HG02759 (cell line): Measurements from ENCODE around the gene CSNK1G1.

Experiments used
- ATAC-seq: cut with Tn5 transposase; IDR thresholded peaks from one replicate; pipeline ENCODE4 v1.9.1; 2021; ENCODE audit warnings: mild to moderate bottlenecking, moderate library complexity; ENCODE audit not compliant: unreplicated experiment

Gene CSNK1G1

DNA sequence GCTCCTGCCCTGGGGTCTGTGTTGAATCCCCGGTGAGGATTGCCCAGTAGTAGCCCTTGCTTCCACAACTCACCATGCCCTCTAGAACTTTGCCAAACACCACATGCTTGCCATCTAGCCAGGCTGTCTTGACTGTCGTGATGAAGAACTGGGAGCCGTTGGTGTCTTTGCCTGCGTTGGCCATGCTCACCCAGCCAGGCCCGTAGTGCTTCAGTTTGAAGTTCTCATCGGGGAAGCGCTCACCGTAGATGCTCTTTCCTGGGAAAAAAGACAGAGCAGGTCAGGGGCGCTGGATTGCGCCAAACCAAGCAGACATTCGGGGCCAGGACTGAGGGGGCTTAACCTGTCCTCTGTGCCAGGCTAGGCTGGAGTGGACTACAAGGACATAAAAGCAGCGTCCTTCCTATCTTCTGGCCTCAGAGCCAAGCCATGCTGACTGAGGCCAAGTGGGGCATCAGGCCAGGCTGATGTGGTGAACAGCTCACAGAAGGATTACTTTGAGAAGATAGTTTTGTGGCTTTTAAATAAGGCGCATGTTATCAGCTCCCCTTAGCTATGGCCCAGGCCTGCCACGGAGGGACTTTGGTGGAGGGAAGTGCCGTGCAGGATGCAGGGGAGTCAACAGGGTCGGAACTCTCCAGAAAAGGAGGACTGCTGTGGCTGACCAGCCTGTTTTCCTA lies 199.2 kb downstream of the CSNK1G1 start:
- no peak for ATAC-seq

DNA sequence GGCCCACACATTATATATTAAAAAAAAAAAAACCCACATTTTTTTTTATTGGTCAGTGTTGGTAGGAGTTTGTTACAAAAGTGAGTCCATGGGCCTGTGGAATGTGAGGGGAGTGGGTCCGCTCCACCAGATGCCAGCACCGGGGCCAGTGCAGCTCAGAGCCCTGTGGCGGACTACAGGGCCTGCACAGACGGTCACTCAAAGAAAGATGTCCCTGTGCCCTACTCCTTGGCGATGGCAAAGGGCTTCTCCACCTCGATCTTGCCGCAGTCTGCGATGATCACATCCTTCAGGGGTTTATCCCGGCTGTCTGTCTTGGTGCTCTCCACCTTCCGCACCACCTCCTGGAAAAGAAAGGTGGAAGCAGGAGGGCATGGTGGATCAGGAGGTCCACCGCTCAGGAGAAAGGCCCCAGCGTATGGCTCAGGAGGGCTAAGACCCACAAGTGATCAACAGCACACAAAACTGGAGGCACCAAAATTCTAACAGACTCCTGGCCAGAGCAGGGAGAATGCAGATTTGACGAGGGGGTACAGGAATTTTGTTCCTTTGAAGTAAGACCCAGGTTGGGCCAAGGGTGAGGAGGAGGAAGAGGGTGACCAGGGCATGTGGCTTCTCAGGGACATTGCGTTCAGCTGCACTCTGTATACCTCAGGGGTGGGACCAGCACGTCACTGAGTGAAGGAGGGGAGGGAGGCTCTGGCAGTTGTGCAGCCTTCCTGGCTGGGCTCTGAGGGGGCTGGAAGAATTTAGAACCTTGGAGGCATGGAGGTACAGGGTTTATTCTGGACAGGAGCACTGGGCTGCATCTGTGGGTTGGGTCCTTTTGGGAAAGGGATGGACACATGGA lies 199.9 kb downstream of the CSNK1G1 start:
- ATAC-seq: no peak

DNA sequence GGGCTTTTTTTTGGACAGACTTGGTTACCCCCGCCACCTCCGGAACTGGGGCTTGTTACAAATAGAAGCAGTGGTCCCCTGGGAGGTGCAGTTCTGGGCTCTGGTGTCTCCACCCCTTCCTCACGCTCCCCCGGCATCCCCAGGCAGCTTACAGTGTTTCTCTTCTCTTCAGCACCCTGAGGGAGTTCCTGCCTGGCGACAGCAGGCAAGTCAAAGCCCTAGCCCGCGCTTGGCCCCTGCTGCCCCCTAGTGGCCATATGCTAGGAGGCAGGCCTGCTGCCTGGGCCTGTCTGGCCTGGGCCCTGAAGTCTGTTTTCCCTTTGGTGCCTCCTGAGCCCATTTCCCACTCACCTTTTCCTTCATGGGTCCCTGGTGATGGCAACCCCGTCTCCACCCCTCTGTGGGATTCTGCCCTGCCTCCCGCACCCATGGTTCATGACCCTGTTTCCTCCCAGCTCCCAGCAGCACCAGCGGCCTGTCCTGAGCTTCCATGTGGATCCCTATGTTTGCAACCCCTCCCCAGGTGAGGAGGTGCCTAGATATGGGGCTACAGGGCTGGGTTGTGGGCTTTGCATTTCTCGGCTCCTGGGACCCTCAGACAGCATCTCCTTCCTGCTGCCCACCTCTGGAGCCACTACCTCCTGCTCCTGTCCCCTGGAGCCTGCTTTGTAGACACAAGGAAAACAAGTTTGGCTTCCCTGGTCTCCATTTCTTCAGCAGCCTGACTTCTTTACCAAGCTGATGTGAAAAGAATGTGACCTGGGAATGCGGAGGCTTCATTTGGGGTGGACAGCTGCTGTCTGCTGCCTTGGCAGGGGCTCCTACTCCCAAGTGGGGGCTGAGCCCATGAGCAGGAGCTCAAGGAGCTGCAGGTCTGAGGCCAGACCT lies 202.2 kb downstream of the CSNK1G1 start:
- peak; percentile 64 for ATAC-seq

DNA sequence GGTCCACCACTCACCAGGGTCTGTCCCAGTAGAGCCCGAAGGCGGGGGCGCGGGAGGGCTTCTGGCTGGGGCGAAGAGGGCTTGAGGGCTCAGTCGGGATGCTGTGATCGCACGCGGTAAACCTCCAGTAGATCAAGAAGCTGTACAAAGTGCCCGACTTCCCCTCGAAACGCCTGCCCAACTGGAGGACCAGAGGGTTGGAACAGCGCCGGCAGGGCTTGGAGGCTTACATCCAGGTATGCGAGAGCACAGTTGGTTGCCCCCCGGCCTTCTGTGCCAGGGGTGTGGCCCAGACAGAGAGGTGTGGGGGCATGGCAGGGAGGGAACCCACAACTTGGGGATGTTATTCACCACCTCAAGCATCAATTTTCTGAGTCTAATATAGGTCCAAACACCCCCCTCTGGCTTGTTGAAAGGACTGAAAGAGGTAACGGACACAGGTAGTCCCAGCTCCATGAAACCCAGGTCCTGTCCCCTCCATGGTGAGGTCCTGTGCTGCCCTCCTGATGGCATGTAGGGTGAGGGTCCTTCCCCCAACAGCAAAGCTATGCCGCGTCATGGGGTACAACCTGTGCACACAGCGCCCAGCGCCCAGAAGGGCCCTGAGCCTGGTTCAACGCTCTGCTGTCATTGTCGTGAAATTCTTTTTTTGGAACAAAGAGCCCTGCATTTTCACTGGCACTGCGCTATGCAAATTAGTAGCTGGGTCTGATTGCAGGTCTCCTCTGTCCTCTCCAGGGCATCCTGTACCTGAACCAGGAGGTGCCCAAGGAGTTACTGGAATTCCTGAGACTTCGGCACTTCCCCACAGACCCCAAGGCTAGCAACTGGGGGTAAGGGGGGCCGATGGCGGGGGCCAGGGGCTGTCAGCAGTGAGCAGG lies 203.2 kb downstream of the CSNK1G1 start:
- peak; percentile 8 for ATAC-seq

DNA sequence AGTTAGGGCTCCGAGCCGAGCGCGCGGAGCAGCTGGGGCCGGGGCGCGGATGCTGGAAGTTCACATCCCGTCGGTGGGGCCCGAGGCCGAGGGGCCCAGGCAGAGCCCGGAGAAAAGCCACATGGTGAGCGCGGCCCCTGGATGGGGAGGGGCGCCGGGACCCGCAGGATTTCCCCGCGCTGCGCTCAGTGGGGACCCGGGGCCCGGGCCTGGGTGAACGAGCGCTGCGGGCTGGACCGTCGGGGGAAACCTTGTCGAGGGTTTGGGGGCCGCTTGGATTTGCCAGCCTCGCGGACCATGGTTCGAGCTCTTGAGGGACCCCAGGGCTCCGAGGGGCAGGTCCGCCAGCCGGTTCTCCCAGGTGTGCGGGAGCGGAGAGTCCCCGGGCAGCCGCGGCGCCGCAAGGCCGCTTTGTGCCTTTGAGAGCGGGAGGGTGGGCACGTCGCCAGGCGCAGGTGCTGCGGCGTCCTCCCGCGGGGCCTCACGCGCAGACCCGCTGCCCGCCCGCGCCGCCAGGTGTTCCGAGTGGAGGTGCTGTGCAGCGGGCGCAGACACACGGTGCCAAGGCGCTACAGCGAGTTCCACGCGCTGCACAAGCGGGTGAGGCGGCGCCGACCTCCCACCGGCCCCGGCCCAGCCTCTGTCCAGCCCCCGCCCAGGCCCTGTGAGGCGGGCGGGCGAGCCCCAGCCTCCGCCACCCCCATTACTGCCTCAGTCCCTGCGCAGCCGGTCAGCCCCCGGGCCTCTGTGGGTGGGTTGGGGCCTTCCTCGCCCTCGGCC lies 204.1 kb downstream of the CSNK1G1 start, which contains the start of gene SNX22:
Gene SNX22 (plus strand): TSS at position 5 of the 780 bp plus-strand sequence. CDS start 45 bp downstream, at position 50.
- ATAC-seq: peak; percentile 13

DNA sequence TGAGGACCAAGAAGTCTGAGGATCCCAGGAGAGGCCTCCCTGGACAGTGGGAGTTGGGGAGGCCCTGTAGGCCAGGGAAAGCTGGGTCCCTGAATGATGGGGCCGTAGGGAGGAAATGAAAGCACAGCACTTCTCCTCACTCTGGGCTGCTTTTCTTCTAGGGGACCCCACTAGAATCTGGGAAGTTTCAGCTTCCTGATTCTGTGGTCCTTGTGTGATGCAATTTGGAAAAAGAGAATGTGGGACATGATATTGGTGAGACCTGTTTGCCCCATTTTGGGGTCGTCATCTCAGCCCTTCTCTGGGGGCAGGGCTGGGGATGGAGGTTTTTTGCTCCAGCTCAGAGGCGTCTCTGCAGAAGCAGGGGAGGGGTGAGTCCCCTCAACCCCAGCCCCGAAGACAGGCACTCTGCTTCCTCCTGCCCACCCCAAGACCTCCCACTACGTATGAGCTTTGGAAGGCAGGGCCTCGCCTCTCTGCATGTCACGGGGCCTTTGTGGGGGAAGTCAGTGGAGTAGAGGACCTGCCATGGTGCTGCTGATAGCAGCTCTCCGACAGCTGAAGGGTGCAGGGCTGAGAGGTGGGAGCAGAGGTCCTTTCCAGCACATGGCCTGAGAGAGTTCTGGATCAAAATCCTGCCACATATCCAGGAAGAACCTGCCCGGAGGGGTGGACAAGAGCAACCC lies 205.9 kb downstream of the CSNK1G1 start:
- ATAC-seq: no peak

DNA sequence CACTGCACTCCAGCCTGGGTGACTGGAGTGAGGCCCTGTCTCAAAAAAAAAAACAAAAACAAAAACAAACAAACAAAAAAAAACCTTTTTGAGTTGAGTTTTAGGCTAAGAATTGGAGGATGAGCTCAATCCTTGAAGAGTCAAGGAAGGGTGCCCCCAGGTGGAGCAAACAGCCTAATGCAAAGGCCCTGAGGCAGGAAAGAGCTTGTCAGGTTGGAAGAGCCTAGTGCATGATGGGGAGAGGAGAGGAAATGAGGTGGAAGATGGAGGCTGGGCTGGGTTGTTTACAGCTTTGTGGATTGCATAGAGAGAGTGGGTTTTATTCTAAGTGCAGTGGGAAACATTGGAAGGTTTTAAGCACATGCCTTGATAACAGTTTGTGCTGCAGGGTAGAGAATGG lies 206.5 kb downstream of the CSNK1G1 start:
- ATAC-seq: no peak

DNA sequence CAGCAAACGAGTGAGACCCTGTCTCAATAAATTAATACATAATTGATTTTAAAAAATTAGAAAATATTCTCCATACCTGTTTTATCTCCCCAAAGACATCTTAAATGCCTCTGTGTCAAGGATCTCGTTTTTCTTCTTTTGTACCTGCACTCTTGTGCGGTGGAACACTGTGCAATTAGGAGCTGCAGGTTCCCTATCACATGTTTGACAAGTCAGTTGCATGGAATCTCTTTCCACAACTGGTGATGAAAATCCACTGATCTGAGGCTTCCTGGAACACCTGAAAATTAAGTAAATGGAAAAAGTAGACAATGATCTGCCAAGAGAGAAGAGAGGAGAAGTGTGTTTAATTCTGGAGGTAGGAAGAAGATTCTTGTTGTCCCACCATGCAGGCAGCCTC lies 207.4 kb downstream of the CSNK1G1 start:
- ATAC-seq: no peak

DNA sequence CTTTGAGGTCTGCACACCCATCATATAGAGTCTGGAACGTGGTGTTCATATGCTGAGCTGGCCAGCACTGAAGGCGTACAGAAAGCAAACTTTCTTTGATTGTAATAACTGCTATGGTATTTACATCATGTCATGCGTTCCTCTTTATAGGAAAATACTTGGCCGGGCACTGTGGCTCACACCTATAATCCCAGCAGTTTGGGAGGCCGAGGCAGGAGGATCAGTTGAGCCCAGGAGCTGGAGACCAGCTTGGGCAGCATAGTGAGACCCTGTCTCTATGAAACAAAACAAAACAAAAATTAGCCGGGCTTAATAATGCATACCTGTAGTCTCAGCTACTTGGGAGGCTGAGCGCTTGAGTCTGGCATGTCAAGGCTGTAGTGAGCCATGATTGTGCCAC lies 207.8 kb downstream of the CSNK1G1 start:
- no peak for ATAC-seq

DNA sequence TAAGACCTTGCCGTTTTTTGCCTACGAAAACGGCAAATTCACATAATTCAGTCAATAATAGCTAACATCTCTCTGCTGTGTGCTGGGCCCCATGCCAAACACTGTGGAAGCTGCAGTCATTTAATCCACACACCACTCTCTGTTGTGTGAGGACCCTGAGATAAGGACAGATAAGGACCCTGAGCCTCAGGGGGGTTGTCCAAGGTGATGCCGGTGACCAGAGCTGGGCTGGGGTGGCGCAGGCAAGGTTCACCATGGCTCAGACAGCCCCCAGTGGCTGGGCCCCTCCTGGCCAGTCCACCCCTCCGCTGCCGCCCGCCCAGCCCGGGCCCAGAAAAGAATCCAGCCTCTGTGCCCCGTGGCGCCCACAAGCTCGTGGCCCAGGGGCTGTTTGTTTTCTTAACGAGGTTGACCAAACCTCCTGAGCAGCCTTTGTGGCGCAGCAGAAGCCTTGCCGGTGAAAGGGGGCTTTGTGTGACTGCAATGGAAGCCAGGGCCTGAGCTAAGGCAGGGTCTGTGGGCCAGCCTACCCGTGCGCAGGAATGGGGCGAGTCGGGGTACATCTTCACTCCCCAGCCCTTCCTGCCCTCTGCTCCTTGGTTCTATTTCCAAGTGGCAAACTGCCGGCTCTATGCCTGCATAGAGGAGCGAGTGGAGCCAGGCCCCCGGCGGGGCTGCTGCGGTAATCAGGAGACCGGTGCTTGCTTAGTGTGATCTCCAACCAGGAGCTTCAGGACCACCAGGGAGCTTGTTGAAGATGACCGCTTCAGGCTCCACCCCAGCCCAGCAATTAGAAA lies 208.9 kb downstream of the CSNK1G1 start:
- no peak for ATAC-seq

DNA sequence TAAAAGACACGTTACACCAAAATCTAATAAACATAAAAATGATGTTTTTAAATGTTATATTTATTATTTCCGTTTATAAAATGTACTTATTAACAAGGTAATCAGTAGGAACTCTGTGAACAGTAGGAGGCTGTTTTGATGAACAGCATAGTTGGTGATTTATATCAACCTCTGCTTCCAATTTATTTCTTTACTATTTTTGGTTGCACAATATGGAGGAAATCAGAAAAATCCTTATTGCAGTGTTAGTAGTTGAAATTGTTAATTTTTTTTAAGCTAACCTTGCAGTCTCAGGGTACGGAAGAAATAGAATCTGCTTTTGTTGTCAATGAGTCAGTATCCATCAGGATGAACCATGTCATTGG lies 209.5 kb downstream of the CSNK1G1 start:
- ATAC-seq: no peak

DNA sequence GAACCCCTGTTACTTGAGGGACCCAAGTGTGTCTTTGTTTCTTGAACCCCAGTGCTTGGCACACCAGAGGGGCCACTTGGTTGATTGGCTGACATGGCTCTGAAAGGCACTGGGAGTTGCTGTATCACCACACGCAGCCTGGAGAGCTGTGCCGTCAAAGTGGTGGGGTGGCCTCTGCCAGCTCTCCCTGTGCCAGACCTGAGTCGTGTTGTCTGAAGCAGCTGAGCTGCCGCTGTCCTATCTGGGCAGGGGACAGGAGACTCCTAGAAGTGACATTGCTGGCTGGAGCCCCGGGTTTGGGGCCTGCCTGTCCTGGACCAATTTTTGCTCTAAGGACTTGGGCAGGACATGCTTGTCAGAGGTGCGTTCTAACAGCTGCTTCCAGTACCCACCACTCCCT lies 209.9 kb downstream of the CSNK1G1 start:
- ATAC-seq: no peak

DNA sequence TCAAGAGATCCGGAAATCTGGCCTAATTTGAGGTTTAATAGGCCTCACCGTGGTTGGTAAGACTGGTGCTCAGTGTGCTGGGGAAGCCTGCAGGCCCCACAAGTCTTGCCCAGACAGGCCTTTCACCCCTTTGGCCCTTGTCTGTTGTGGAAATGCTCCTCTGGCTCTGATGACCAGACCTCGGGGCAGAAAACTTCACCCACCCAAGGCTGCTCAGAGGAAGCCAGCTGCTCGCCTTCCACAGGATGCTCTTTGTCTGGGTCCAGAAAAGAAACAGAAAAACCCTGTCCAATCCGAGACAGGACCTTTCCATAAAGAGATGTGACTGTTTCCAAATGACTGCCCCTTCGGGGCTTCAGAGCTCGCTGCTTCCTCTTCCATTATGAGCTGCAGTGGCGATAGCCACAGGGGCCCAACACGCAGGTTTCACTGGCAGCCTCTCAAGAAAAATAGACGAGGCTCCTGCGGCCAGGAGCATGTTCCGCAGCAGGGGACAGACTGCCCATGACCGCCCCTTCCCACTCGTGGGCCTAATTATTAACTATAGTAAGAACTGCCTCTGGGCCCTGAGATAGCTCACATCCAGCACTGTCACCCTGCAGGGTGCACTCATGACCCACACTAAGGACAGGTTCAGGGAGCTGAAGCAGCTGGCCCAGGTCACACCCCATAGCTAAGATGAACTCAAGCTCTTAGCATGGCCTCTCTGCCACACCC lies 211.2 kb downstream of the CSNK1G1 start:
- peak; percentile 75 for ATAC-seq

DNA sequence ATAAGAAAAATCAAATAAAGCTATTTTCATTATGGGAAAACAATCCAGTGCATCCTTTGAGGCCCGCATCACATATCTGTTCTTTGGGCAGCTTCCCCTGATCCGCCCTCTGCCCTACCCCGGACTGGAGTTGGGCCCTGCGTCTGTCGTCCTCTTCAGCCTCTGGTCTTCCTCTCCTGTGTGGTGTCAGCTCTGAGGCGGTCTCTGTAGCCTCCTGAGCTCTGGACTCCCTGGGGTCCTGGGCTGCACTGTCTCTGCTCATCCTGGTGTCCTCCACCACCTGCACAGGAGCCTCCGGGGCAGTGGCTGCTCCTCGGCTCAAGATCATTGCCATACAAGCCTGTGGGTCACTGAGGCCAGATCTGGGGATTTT lies 211.8 kb downstream of the CSNK1G1 start:
- ATAC-seq: no peak

DNA sequence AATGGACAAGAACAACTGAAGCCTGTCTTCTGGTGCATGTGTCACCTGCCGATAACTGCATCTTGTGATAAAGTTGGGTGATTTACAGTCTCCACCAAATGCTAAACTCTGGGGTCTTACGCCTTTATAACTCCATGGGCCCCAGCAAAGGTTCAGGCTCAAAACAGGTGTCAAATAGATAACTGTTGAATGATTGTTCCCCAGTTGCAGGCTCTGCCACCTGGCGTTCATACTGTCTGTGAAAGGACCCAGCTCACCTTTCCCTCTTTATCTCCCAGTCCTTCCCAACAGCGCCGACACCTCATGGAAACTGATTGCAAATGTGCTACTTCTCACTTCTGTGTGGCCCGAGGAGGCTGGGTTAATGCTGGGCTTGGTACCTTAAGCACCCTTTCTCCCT lies 212.7 kb downstream of the CSNK1G1 start:
- ATAC-seq: no peak

DNA sequence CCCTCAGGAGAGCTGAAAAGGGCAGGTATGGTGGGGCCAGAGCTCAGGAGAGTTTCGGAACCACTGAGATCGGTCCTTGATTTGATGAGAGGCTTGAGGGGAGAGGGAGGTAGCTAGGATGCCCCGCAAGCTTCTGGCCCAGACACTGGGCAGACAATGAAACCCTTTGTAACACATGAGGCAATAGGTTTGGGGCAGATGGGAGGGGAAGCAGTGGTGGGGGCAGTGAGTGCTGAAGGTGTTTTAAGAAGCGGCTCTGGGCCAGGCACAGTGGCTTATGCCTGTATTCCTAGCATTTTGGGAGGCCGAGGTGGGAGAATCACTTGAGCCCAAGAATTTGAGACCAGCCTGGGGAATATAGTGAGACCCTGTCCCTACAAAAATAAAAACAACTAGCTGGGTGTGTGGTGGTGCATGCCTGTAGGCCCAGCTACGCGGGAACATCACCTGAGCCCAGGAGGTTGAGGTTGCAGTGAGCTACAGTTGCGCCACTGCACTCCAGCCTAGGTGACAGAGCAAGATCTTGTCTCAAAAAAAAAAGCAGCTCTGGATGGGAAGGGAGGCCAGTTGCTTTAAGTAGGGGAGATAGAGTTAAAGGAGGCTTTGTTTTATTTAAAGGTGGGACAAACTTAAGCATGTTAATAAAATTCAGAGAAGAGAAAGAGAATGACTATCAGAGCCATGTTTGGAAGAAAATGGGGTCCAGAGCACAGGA lies 214.0 kb downstream of the CSNK1G1 start:
- ATAC-seq: no peak

DNA sequence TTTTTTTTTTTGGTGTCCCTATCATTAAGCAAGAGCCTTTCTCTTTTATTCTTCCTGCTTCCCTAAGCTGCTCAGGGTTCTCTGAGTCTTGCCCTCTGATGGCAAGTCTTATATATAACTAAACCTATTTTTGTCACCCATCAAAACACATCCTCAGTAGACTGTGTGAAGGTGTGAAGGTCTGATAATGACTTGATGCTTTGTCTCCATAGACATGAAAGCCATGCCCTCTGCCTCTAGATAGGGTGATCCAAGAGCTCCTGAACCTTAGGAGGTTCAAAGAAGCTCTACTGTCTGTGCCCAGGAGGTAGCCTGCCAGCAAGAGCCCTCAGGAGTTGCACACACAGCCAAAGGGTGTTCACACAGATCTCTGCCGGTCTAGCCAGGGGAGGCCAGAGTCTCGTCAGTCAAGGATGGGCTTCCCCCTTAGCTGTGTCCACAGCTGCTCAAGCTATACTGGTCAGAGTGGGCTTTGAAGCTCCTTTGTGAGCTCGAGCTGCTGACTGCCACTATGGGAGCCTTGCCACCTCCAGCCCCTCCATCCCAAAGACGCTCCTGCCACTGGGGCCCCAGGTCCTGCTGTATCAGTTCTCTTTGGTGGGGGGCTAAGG lies 217.5 kb downstream of the CSNK1G1 start:
- ATAC-seq: no peak
